B cell (primary cell): ENCODE results near the gene SCN4A. TPM values are rescaled to one million over a fixed set of nuclear protein-coding genes. Genes with fewer than 3 reads are reported as not detected.
A peak's percentile ranks its signal among the peaks of the same experiment; 100 is the strongest.

Source experiments
- ATAC-seq: fragments of 200-7000 bp; cut with Tn5 transposase; one replicate; pipeline ENCODE4 v1.10.0; 2021; ENCODE audit warnings: low read depth, mild to moderate bottlenecking, moderate number of reproducible peaks, moderate library complexity
- CTCF ChIA-PET: fragments of 350-600 bp; sonication (Branson Sonifier 250); formaldehyde crosslinking; loops from one replicate; lab custom pipeline; 2021; ENCODE audit warnings: antibody characterized with exemption, inconsistent platforms; lab: Charles Lee
- POLR2A ChIA-PET: fragments of 350-600 bp; sonication (Branson Sonifier 250); formaldehyde crosslinking; loops from one replicate; lab custom pipeline; 2021; ENCODE audit warnings: antibody characterized with exemption; lab: Charles Lee
- DNase-seq: peaks from one replicate; pipeline ENCODE4 v3.0.0; 2013
- H2AFZ ChIP-seq: 2 replicates; pipeline ENCODE4 v1.6.1; 2012; ENCODE audit warnings: mild to moderate bottlenecking, low read depth, low read length; ENCODE audit not compliant: insufficient read depth, poor library complexity, severe bottlenecking
- H3K27ac ChIP-seq, 2 donors: 1 replicate in 1 of 2; 2 replicates in 1 of 2; pipeline ENCODE4 v1.5.1; 2012 to 2013; ENCODE audit warnings: low read length in 2 of 2, mild to moderate bottlenecking in 2 of 2, moderate library complexity in 1 of 2
- H3K27me3 ChIP-seq, 4 experiments: fragments of 200-600 bp in 1 of 4; sonication (generic) in 1 of 4; replicated peaks in 1 of 4; 1 replicate in 2 of 4; 2 replicates in 2 of 4; pipeline versions ENCODE4 v1.6.1 to v1.7.0; 2013 to 2016; ENCODE audit warnings: low read length in 3 of 4, mild to moderate bottlenecking in 2 of 4, mixed read lengths in 1 of 4, moderate library complexity in 1 of 4; ENCODE audit not compliant: insufficient read depth in 4 of 4, control insufficient read depth in 3 of 4; ENCODE audit errors: control extremely low read depth in 1 of 4
- H3K36me3 ChIP-seq, 2 experiments: replicated peaks in 1 of 2; 1 replicate in 1 of 2; 2 replicates in 1 of 2; pipeline versions ENCODE4 v1.6.1 to v1.7.1; 2013; ENCODE audit warnings: low read length in 1 of 2; ENCODE audit not compliant: insufficient read depth in 2 of 2, control insufficient read depth in 1 of 2; ENCODE audit errors: control extremely low read depth in 1 of 2, extremely low read depth in 1 of 2
- H3K4me1 ChIP-seq, 2 donors: fragments of 200-600 bp in 1 of 2; sonication (generic) in 1 of 2; 1 replicate in 1 of 2; 2 replicates in 1 of 2; pipeline versions ENCODE4 v1.5.1 to v1.6.1; 2013 to 2017; ENCODE audit warnings: low read length in 2 of 2; ENCODE audit not compliant: control insufficient read depth in 2 of 2, insufficient read depth in 2 of 2
- H3K4me2 ChIP-seq: replicated peaks from 2 replicates; pipeline ENCODE3; 2012; ENCODE audit warnings: mild to moderate bottlenecking, low read depth, low read length; ENCODE audit not compliant: poor library complexity, severe bottlenecking
- H3K4me3 ChIP-seq, 5 experiments: fragments of 200-600 bp in 1 of 5; sonication (generic) in 1 of 5; 1 replicate in 3 of 5; 2 replicates in 2 of 5; pipeline versions ENCODE4 v1.5.1 to v1.7.0; 2011 to 2016; ENCODE audit warnings: low read length in 4 of 5, mild to moderate bottlenecking in 4 of 5, low read depth in 2 of 5, control low read depth in 1 of 5, moderate library complexity in 1 of 5; ENCODE audit not compliant: insufficient read depth in 1 of 5; ENCODE audit errors: control extremely low read depth in 1 of 5, extremely low read depth in 1 of 5
- H3K79me2 ChIP-seq: fragments of 200-600 bp; sonication (generic); one replicate; pipeline ENCODE4 v1.6.0; 2016; ENCODE audit warnings: low read length; ENCODE audit not compliant: control insufficient read depth, insufficient read depth
- H3K9ac ChIP-seq: fragments of 200-600 bp; sonication (generic); 2 replicates; pipeline ENCODE4 v1.6.1; 2017; ENCODE audit warnings: mild to moderate bottlenecking, low read length, moderate library complexity
- H3K9me3 ChIP-seq, 3 donors: one replicate each; pipeline versions ENCODE4 v1.6.1 to v1.7.1; 2013; ENCODE audit warnings: low read length in 2 of 3; ENCODE audit not compliant: control insufficient read depth in 2 of 3, insufficient read depth in 1 of 3; ENCODE audit errors: control extremely low read depth in 1 of 3
- H4K20me1 ChIP-seq: 2 replicates; pipeline ENCODE4 v1.6.0; 2012; ENCODE audit warnings: mild to moderate bottlenecking, low read length; ENCODE audit not compliant: insufficient read depth, control insufficient read depth, poor library complexity, severe bottlenecking
- H3K27ac Mint-ChIP-seq: one replicate; pipeline ENCODE4 v1.8.0; 2021; ENCODE audit warnings: mixed read lengths
- H3K27me3 Mint-ChIP-seq: one replicate; pipeline ENCODE4 v1.8.0; 2021; ENCODE audit warnings: mixed read lengths
- H3K4me1 Mint-ChIP-seq: one replicate; pipeline ENCODE4 v1.8.0; 2021; ENCODE audit warnings: mixed read lengths
- H3K4me3 Mint-ChIP-seq: one replicate; pipeline ENCODE4 v1.8.0; 2021; ENCODE audit warnings: mixed read lengths
- H3K9me3 Mint-ChIP-seq: one replicate; pipeline ENCODE4 v1.8.0; 2022; ENCODE audit warnings: mixed read lengths; ENCODE audit not compliant: insufficient read depth
- CTCF ChIP-seq: fragments of 200-600 bp; IDR thresholded peaks from one replicate; pipeline ENCODE4 v1.8.0; 2022; ENCODE audit warnings: antibody characterized with exemption, mild to moderate bottlenecking
- EZH2 ChIP-seq: IDR thresholded peaks from 2 replicates; pipeline ENCODE4 v1.6.1; 2012; ENCODE audit warnings: borderline replicate concordance, low read depth, mild to moderate bottlenecking, moderate library complexity, low read length; ENCODE audit not compliant: insufficient read depth, poor library complexity, severe bottlenecking
- WGBS: methylation state at CpG from one replicate; pipeline ENCODE4 v1.1.5; 2013; ENCODE audit warnings: missing lambda C conversion rate; ENCODE audit not compliant: insufficient coverage; 5-methylcytosine and 5-hydroxymethylcytosine counted together
- intact Hi-C: fragments of 100-400 bp; cut with micrococcal nuclease; formaldehyde crosslinking; loops from one replicate; pipeline ENCODE4 v1.10.0; 2022
- polyA plus RNA-seq: library from polyadenylated mRNA; depleted of rRNA; stranded (reverse); fragments of >200 nt; gene quantifications from 2 replicates; pipeline ENCODE4 v1.2.3, GENCODE V29; 2012
- total RNA-seq, 2 donors: library from RNA; stranded (reverse); fragments of 120-200 nt in 1 of 2; gene quantifications; 1 replicate in 1 of 2; 2 replicates in 1 of 2; pipeline versions ENCODE4 v1.2.3 to v1.2.4, GENCODE V29; 2013 to 2022

SCN4A gene
- total and polyA plus RNA-seq, 2 donors (not counting 1 experiment from before 2014, with no cell fraction given), result 1.1 to 1.4 TPM

- POLR2A ChIA-PET, result interaction anchor here (0.6 to 12.1 kb wide), 7 partner anchors 9 to 606 kb away, joined by 3 to 360 read pairs (median 6); partner anchors contain the start of gene ICAM2
- Histone ChIP-seq H3K4me2 (peak overlapping the region; percentile 97), H3K4me1 (peaks cover 72 to 86% of the 10 kb centered on the region in 2 donors), H2AFZ (no peak overlapping the region), H4K20me1 (peaks cover 46% of the 10 kb centered on the region), H3K4me3 (peak overlapping the region; percentile 27 to 100 (median 97)), H3K36me3 (peaks cover 0 to 51% of the 10 kb centered on the region in 2 experiments), H3K9ac (peak overlapping the region; percentile 97), H3K9me3 (no peaks in the 10 kb centered on the region), H3K27me3 (no peaks in the 10 kb centered on the region), H3K27ac (peak overlapping the region; percentile 85 to 89), H3K79me2 (peaks cover 61% of the 10 kb centered on the region)
- WGBS, result 41% methylated on average over 5 of the region's 10 CpGs
- Mint-ChIP-seq H3K4me1 (peaks cover 85% of the 10 kb centered on the region), H3K4me3 (peak overlapping the region; percentile 99), H3K27me3 (no peaks in the 10 kb centered on the region), H3K27ac (peak overlapping the region; percentile 97), H3K9me3 (no peaks in the 10 kb centered on the region)
- ATAC-seq, result no peak
- TF ChIP-seq EZH2 (no peak), CTCF (no peak)
- no peak for DNase-seq
- intact Hi-C loops, result no loop called here
- CTCF ChIA-PET, result interaction anchor here (0.6 to 26.0 kb wide), 11 partner anchors 9 to 205 kb away, joined by 3 to 834 read pairs (median 6); partner anchors contain the start of gene GH1
Measured at GRCh38 chr17:63928172-63928666, 44.5 kb downstream of the SCN4A start.
